ENCODE data around the gene SLC25A23. TPM values are rescaled to one million over a fixed set of nuclear protein-coding genes. Genes with fewer than 3 reads are reported as not detected.

SLC25A23 gene
- total RNA-seq, 1 donor from 2014 or later = 30.2 TPM

DNA sequence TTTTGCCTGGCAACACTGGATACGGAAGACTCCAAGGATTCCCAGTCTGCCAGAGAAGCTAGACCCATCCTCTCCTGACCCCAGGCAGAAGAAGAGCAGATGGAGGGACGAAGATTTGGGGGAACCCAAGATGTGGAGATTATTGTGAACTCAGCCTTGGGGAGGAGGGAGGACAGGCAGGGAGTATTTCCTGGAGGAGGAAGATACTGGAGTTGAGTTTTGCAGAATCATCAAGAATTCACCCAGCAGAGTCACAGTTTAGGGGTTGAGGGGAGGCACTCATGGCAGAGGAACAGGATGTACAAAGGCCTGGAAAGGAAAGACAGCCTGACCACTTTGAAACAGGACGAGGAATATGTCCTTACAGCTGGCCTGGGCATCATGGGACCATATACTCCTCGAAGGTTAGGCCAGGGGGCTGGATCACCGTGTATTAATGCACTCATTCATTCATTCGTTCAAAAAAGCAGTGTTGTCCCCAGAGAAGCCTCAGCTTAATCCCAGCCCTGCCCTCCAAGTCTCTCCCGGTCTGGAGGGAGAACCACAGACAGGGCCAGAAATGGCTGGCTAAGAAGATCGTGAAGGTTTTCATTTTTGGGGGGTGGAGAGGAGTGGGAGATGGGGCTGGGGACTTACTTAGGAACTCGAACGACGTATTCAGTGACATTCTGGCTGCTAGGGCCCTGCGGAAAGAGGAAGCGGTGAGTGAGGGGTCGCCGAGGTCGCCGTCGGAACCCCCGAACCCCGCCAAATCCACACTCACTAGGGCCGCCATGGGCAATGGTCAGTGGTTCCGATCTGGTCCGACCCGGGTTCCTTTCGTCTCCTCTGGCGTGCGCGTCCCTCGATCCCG is 67.1 kb downstream of the SLC25A23 start:
- peak overlapping the region; percentile 52 for H3K27ac Mint-ChIP-seq (ENCODE audit: unreplicated experiment)
- H3K4me3 Mint-ChIP-seq (ENCODE audit: unreplicated experiment) = peak overlapping the region; percentile 90

More for the DNA sequence above, 67.1 kb downstream of the SLC25A23 start:
- TF ChIP-seq, protein P1, sequence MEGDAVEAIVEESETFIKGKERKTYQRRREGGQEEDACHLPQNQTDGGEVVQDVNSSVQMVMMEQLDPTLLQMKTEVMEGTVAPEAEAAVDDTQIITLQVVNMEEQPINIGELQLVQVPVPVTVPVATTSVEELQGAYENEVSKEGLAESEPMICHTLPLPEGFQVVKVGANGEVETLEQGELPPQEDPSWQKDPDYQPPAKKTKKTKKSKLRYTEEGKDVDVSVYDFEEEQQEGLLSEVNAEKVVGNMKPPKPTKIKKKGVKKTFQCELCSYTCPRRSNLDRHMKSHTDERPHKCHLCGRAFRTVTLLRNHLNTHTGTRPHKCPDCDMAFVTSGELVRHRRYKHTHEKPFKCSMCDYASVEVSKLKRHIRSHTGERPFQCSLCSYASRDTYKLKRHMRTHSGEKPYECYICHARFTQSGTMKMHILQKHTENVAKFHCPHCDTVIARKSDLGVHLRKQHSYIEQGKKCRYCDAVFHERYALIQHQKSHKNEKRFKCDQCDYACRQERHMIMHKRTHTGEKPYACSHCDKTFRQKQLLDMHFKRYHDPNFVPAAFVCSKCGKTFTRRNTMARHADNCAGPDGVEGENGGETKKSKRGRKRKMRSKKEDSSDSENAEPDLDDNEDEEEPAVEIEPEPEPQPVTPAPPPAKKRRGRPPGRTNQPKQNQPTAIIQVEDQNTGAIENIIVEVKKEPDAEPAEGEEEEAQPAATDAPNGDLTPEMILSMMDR (IDR thresholded peaks at IDR 0.05; ENCODE audit: partially characterized antibody, unreplicated experiment) = no peak
- no peak for DNase-seq
- peaks cover 9% of the 10 kb centered on the region for H3K4me1 Mint-ChIP-seq (ENCODE audit: low read depth, unreplicated experiment)
- H3K9me3 Mint-ChIP-seq (ENCODE audit: unreplicated experiment) = peaks cover 6% of the 10 kb centered on the region
- no peaks in the 10 kb centered on the region for H3K36me3 Mint-ChIP-seq (ENCODE audit: unreplicated experiment)
- no peaks in the 10 kb centered on the region for H3K27me3 Mint-ChIP-seq (ENCODE audit: unreplicated experiment)

Small RNA genes lying within 50 kb of the gene (microRNA-seq; reads per million reads assigned to microRNA genes)
- gene MIR3940 (ENCODE audit: unreplicated experiment) (71.7 reads per million, percentile 71 among the genes with 10 or more reads in this experiment), gene MIR6790 (ENCODE audit: unreplicated experiment) (0.83 reads per million)

Other genes starting within 250 kb of the SLC25A23 start
- 52.9 TPM for gene MLLT1, start 179.8 kb downstream of the SLC25A23 start, total RNA-seq (ENCODE audit: unreplicated experiment)
- gene ACER1, start 126.2 kb downstream of the SLC25A23 start, total RNA-seq (ENCODE audit: unreplicated experiment) = not detected
- 97.3 TPM for gene CLPP, start 98.3 kb downstream of the SLC25A23 start, total RNA-seq (ENCODE audit: unreplicated experiment)
- 66.8 TPM for gene ALKBH7, start 87.0 kb downstream of the SLC25A23 start, total RNA-seq (ENCODE audit: unreplicated experiment)
- 2.3 TPM for gene PSPN, start 83.9 kb downstream of the SLC25A23 start, total RNA-seq (ENCODE audit: unreplicated experiment)
- gene GTF2F1, start 66.6 kb downstream of the SLC25A23 start, total RNA-seq (ENCODE audit: unreplicated experiment) = 56.0 TPM
- gene KHSRP, start 35.0 kb downstream of the SLC25A23 start, total RNA-seq (ENCODE audit: unreplicated experiment) = 318 TPM
- 0.29 TPM for gene SLC25A41, start 26.0 kb downstream of the SLC25A23 start, total RNA-seq (ENCODE audit: unreplicated experiment)
- not detected for gene CRB3, start 4.5 kb upstream of the SLC25A23 start, total RNA-seq (ENCODE audit: unreplicated experiment)
- gene DENND1C, start 22.0 kb upstream of the SLC25A23 start, total RNA-seq (ENCODE audit: unreplicated experiment) = not detected
- gene TUBB4A, start 42.5 kb upstream of the SLC25A23 start, total RNA-seq (ENCODE audit: unreplicated experiment) = 225 TPM
- gene TNFSF9, start 71.2 kb upstream of the SLC25A23 start, total RNA-seq (ENCODE audit: unreplicated experiment) = 6.9 TPM
- gene CD70, start 131.4 kb upstream of the SLC25A23 start, total RNA-seq (ENCODE audit: unreplicated experiment) = 4.7 TPM
- gene TNFSF14, start 210.4 kb upstream of the SLC25A23 start, total RNA-seq (ENCODE audit: unreplicated experiment) = not detected